ENCODE results near the gene SH3D21. TPM values are rescaled to one million over a fixed set of nuclear protein-coding genes. Genes with fewer than 3 reads are reported as not detected.

The SH3D21 gene
- total RNA-seq, 2 donors from 2014 or later: 14.7 to 15.5 TPM

DNA sequence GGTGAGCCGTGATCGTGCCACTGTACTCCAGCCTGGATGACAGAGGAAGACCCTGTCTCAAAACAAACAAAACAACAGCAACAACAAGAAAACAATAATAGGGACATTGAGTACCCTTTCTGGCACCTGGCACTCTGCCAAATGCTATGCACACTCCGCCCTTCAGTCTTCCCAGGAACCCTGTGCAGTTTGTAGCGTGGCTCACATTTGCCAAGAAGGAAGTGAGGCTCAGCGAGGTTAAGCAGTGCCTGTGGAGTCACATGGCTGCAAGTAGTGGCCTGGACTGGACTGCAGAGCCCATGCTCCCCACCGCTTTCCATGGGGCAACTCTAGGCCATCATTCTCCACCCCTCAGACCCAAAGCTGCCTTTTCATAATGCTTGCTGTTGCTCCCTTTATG lies 22.5 kb downstream of the SH3D21 start:
- H3K27ac Mint-ChIP-seq: no peak overlapping the region
- no peak for DNase-seq

DNA sequence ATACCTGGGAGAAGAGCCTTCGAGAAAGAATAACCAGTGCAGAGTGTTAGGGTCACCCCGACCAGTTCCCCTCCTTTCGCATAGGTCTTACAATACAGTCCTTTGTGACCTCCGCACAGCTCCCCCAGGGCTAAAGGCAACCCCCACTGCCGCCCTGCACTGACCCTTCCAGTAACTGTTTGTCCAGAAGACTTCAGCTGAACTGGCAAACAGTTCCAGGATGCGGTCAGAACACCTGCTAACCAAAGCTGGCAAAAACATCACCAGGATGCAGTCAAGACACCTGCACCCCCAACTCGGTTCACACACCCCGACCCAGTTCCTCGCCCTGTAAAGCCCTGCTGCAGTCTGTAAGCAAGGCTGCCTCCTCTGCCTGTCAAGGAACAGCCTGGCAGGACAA lies 23.6 kb downstream of the SH3D21 start:
- Mint-ChIP-seq H3K4me3 (no peak overlapping the region), H3K27ac (no peak overlapping the region), H3K27me3 (ENCODE audit: insufficient read depth) (peaks cover 29% of the 10 kb centered on the region), H3K36me3 (ENCODE audit: low read depth) (no peaks in the 10 kb centered on the region), H3K4me1 (peaks cover 2% of the 10 kb centered on the region), H3K9me3 (no peaks in the 10 kb centered on the region)
- H3K9me3 ChIP-seq (ENCODE audit: control insufficient read depth, low read length): no peaks in the 10 kb centered on the region
- H3K9ac ChIP-seq (ENCODE audit: extremely low read depth, low read length, poor library complexity, severe bottlenecking): no peak overlapping the region
- WGBS, 2 experiments (ENCODE audit: insufficient coverage in 1 of 2, insufficient read length in 1 of 2): 89 to 92% methylated on average over 9 of the region's 9 CpGs
- TF ChIP-seq, protein P1, sequence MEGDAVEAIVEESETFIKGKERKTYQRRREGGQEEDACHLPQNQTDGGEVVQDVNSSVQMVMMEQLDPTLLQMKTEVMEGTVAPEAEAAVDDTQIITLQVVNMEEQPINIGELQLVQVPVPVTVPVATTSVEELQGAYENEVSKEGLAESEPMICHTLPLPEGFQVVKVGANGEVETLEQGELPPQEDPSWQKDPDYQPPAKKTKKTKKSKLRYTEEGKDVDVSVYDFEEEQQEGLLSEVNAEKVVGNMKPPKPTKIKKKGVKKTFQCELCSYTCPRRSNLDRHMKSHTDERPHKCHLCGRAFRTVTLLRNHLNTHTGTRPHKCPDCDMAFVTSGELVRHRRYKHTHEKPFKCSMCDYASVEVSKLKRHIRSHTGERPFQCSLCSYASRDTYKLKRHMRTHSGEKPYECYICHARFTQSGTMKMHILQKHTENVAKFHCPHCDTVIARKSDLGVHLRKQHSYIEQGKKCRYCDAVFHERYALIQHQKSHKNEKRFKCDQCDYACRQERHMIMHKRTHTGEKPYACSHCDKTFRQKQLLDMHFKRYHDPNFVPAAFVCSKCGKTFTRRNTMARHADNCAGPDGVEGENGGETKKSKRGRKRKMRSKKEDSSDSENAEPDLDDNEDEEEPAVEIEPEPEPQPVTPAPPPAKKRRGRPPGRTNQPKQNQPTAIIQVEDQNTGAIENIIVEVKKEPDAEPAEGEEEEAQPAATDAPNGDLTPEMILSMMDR (conservative IDR thresholded peaks at IDR 0.05): no peak
- no peak overlapping the region for H3K27ac ChIP-seq (ENCODE audit: low read depth, low read length)
- H3K27me3 ChIP-seq (ENCODE audit: control insufficient read depth, insufficient read depth, low read length, poor library complexity, severe bottlenecking): peaks cover 7% of the 10 kb centered on the region
- H3K4me1 ChIP-seq (ENCODE audit: control insufficient read depth, insufficient read depth, low read length): no peaks in the 10 kb centered on the region
- no peak overlapping the region for H3K4me3 ChIP-seq (ENCODE audit: low read length)
- no peaks in the 10 kb centered on the region for H3K36me3 ChIP-seq (ENCODE audit: control insufficient read depth, insufficient read depth, low read length)
- DNase-seq: no peak

More for the DNA sequence above, 22.5 kb downstream of the SH3D21 start:
- H3K36me3 ChIP-seq (ENCODE audit: control insufficient read depth, insufficient read depth, low read length): no peaks in the 10 kb centered on the region
- Mint-ChIP-seq H3K36me3 (ENCODE audit: low read depth) (no peaks in the 10 kb centered on the region), H3K27me3 (ENCODE audit: insufficient read depth) (peaks cover 31% of the 10 kb centered on the region), H3K9me3 (no peaks in the 10 kb centered on the region), H3K4me3 (no peak overlapping the region), H3K4me1 (peaks cover 11% of the 10 kb centered on the region)
- H3K27ac ChIP-seq (ENCODE audit: low read depth, low read length): no peak overlapping the region
- peaks cover 7% of the 10 kb centered on the region for H3K27me3 ChIP-seq (ENCODE audit: control insufficient read depth, insufficient read depth, low read length, poor library complexity, severe bottlenecking)
- H3K9ac ChIP-seq (ENCODE audit: extremely low read depth, low read length, poor library complexity, severe bottlenecking): no peak overlapping the region
- TF ChIP-seq, protein P1 (conservative IDR thresholded peaks at IDR 0.05): no peak
- H3K9me3 ChIP-seq (ENCODE audit: control insufficient read depth, low read length): no peaks in the 10 kb centered on the region
- no peak overlapping the region for H3K4me3 ChIP-seq (ENCODE audit: low read length)
- peaks cover 3% of the 10 kb centered on the region for H3K4me1 ChIP-seq (ENCODE audit: control insufficient read depth, insufficient read depth, low read length)
- 93 to 100% methylated on average over 3 to 6 of the region's 6 CpGs for WGBS, 2 experiments (ENCODE audit: insufficient coverage in 1 of 2, insufficient read length in 1 of 2)

- peaks cover 7% of the 10 kb centered on the region for H3K27me3 ChIP-seq (ENCODE audit: control insufficient read depth, insufficient read depth, low read length, poor library complexity, severe bottlenecking)
- H3K9me3 ChIP-seq (ENCODE audit: control insufficient read depth, low read length): no peaks in the 10 kb centered on the region
- peaks cover 2% of the 10 kb centered on the region for H3K4me1 Mint-ChIP-seq
- no peak for DNase-seq
- H3K27ac ChIP-seq (ENCODE audit: low read depth, low read length): no peak overlapping the region
- 92 to 94% methylated on average over 12 to 15 of the region's 15 CpGs for WGBS, 2 experiments (ENCODE audit: insufficient coverage in 1 of 2, insufficient read length in 1 of 2)
- H3K4me3 Mint-ChIP-seq: no peak overlapping the region
- H3K27ac Mint-ChIP-seq: no peak overlapping the region
- TF ChIP-seq, protein P1 (conservative IDR thresholded peaks at IDR 0.05): no peak
- H3K9ac ChIP-seq (ENCODE audit: extremely low read depth, low read length, poor library complexity, severe bottlenecking): no peak overlapping the region
- peaks cover 24% of the 10 kb centered on the region for H3K27me3 Mint-ChIP-seq (ENCODE audit: insufficient read depth)
- H3K4me1 ChIP-seq (ENCODE audit: control insufficient read depth, insufficient read depth, low read length): no peaks in the 10 kb centered on the region
- H3K36me3 Mint-ChIP-seq (ENCODE audit: low read depth): no peaks in the 10 kb centered on the region
- no peaks in the 10 kb centered on the region for H3K9me3 Mint-ChIP-seq
- no peak overlapping the region for H3K4me3 ChIP-seq (ENCODE audit: low read length)
- H3K36me3 ChIP-seq (ENCODE audit: control insufficient read depth, insufficient read depth, low read length): no peaks in the 10 kb centered on the region
Observed at GRCh38 chr1:36330940-36331339, 24.8 kb downstream of the SH3D21 start.
